GM19099 (cell line): Measurements from ENCODE around the gene WSCD2.

ENCODE experiments used
- POLR2A ChIP-seq: IDR thresholded peaks from 3 replicates; pipeline ENCODE4 v1.6.1; 2011; ENCODE audit warnings: low read depth; ENCODE audit not compliant: insufficient read length; ENCODE audit errors: extremely low read depth

Gene WSCD2

DNA sequence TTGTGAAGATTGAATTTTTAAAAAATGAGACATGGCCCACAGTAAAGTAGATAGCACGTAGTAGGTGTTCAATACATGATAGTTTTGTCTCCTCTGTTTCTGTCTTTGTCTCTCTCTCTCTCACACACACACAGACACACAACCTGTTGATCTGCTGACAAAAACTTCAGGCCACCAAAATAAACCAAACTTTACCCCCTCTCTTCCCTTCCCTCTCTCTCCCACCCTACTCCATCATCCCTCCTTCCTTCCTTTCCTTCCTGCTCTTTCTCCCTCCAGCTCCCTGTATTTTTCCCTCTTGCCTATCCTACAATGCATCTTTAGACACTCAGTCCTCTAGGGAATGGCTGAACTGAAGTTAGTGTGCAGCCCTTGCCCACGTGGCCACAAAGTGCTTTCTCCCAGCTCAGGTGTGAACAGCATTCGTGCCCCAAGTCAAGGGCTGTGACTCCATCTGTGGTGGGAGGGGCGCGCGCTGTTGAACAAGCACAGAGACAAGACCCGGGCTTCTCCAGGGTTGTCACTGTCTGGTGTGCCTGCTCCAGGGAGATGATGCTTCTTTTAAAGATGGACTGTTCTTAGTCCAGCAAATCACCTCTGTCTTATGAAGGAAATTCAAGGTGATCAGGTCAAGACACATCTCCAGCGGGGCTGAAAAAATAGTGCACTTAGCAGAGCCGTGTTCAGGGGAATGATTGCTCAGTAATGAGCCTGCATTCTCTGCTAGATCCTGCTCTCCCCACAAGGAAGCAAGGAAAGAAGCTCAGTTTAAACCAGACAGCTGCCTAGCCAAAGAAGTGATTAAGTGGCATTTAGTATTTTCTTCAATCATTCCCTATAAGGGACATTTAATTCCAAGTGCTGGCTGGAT lies 75.3 kb downstream of the WSCD2 start:
- TF ChIP-seq POLR2A, result no peak

DNA sequence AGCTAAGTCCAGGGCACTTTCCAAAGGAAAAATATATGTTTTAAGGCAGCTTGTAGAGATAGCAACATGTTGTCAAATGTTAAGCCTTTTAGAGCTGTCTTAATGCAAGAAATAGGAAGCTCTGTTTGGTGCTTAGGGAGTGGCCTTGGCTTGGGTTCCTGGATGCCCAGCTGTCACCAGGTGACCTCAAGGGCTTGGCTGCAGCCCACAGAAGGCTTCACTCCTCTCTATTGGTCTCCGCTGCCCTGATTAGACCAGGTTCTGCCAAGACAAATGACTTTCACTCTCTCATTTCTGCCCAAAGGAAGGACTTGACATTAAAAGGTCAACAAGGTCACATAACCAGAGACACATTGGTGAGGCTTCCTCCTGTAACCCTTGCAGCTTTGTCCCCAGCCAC lies 76.8 kb downstream of the WSCD2 start:
- no peak for TF ChIP-seq POLR2A

DNA sequence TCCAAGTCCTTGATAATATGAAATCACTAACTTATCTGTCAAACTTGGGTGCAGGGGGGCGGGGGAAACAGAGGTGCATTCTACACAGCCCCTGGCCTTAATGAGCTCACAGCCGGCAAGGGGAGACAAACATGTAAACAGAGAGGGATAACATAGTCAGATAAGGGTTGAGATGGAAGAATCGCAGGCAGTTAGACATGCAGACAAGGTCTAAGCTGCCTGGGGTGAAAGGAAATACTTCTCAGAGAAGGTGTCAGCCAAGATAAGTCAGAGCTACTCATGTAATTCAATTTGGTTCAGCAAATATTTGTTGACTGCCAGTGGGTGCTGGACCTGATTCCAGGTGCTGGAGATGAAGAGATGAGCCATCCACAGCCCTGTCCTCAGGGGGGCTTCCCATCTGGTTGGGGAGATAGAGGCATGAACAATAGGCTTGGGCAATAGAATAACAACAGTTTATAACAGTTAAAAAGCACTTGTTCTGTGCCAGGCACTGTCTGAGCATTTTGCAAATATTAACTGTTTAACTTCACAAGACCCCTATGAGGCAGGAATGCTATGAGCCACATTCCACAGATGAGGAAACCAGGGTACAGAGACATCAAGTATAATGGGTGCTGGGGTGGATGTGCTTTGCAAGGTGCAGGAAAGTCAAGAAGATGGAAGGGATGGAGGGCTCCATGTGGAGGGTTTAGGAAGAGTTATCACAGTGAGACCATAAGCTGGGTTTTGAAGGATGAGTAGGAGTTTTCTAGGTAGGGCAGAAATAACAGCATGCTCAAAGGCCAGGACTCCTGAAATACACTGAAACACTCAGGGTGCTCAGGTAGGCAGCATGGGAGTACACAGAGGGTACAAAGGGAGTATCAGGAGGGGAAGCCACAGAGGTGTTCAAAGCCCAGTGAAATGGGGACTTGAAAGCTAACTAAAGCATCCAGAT lies 79.0 kb downstream of the WSCD2 start:
- TF ChIP-seq POLR2A, result no peak

DNA sequence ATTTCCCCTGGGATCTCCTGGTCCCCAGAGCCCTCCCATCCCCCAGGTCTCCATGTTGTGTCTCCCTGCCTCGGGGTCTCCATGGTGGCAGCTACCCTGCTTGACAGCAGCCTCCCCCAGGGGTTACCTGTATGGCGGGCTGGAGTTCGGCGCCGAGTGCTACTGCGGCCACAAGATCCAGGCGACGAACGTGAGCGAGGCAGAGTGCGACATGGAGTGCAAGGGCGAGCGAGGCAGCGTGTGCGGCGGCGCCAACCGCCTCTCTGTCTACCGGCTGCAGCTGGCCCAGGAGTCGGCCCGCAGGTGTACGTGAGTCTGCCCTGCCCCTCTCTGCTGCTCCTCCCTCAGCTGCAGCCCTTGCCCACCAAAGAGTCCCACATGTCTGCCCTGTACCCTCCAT lies 80.9 kb downstream of the WSCD2 start:
- no peak for TF ChIP-seq POLR2A

DNA sequence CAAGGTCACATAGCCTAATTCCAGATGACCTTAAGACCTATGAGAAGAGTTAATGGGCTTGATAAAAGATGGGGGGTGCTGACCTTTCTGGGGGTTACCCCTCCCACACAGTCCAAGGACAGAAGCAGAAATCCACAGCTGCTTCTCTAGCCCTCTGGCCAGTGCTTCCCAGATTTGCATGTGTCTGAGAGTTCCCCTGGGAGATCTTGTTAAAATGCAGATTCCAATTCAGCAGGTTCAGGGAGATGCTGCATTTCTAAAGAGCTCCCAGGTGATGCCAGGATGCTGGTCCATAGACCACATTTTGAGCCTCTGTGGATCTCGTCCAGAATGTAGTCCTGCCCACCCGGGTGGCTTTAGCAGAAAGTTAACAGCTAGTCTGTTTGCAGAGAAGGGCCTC lies 82.1 kb downstream of the WSCD2 start:
- TF ChIP-seq POLR2A, result no peak

DNA sequence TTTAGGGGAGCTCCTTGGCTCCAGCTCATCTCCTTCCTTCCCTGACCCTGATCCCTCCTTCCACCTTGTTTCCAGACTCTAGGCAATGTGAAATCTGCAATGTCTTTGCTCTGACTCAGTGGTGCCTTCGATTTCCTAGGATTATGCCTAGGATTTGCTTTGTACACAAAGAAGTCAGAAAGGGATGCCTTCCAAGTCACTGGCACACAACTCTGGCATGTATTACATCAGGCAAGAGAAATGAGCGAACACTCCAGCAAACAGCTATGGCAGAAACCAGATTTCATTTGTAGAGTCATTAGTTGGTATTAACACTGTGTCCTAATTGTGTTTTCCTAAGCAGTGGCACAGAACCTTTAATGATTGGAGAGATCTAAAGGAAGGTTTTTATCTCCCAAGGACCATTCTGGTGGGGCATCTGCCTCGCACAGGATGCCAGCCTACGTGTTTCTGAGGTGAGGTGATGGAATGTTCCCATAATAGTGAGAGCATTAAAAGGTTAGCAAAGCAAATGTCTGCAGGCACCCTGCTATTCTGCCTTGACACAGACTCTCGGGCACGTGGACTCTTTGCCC lies 84.9 kb downstream of the WSCD2 start:
- no peak for TF ChIP-seq POLR2A

DNA sequence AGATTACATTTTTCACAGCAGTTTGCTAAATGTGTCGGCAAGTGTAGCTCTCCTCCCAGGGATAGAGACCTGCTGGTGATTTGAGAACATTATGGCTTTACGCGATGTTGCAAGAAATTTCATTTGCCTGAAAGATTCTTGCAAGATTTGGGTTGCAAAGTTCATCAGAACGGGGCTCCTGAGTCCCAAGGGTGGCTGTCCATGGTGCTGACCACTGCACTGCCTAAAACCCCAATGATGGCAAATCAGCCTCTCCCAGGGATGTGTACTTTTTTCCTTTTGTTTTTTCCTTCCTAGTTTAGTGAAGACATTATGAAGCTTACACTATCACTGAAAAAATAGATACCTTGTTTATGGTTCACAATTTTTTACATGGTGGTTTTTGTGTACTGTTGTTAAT lies 85.4 kb downstream of the WSCD2 start:
- TF ChIP-seq POLR2A, result no peak

DNA sequence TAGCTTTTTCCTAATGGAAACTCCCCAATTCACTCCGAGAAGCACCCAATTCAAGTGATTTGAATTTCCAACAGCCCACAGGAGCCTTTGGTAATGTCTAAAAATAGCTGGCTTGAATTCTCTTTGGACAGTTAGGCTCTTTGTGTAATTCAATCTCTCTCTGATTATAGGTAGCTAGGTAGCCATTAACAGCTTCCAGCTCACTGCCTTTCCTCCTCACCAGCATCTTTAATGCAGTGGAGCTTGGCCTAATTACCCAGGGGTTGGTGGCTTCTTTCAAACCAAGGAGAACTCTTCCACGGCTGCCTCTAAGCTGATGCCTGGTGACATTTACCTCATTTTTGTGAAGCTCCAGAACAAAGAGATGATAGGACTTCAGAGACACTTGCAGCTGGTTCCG lies 86.4 kb downstream of the WSCD2 start:
- no peak for TF ChIP-seq POLR2A

DNA sequence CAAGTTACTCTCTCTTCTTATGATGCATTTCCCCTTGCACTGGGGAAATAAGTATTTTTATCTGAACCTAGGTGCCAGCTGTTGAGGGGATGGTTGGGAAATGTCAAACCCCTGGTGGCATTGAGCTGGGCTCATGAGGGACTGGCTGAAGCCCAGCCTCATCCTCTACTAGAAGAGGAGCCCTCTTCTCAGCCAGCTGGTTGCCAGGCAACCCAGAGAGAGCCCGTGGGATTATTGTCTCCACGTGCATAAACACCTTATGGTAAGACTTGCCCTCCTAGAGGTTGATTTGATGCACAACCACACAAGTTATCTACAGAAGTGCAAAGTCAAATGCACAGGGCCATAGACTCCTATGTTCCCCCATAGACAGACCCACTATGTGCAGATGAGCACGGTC lies 89.8 kb downstream of the WSCD2 start:
- TF ChIP-seq POLR2A, result no peak

DNA sequence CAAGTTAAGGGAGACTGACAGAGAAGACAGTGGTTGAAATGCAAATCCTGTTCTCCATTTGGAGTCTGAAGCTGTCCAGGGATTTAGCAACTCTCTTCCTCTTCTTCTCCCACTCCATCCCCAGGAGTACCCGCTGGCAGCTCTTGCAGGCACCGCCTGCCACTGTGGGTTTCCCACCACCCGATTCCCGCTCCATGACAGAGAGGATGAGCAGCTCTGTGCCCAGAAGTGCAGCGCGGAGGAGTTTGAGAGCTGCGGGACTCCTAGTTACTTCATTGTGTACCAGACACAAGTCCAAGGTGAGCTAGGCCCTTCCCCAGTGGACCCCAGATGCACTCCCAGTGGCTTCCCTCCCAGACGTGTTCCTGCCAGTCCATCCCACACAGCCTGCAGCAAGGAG lies 97.8 kb downstream of the WSCD2 start:
- no peak for TF ChIP-seq POLR2A

DNA sequence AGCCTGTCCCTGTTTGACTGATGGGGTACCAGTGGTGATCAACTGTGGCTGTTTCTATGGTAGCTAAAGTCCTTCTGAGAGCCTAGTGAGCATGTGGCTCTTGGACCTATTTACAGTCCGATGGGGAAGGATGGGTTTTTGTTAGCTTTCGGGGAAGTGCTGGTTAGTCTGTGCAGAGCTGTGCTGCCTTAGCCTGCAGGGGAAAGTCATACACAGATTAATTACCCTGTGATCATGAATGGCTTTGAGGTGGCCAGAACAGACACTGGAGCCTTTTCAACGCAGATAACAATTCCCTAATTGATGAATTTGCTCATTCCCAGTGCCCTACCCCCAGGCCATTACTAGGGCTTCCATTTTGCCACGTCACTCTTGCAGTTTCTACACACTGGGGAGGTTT lies 99.7 kb downstream of the WSCD2 start:
- no peak for TF ChIP-seq POLR2A

DNA sequence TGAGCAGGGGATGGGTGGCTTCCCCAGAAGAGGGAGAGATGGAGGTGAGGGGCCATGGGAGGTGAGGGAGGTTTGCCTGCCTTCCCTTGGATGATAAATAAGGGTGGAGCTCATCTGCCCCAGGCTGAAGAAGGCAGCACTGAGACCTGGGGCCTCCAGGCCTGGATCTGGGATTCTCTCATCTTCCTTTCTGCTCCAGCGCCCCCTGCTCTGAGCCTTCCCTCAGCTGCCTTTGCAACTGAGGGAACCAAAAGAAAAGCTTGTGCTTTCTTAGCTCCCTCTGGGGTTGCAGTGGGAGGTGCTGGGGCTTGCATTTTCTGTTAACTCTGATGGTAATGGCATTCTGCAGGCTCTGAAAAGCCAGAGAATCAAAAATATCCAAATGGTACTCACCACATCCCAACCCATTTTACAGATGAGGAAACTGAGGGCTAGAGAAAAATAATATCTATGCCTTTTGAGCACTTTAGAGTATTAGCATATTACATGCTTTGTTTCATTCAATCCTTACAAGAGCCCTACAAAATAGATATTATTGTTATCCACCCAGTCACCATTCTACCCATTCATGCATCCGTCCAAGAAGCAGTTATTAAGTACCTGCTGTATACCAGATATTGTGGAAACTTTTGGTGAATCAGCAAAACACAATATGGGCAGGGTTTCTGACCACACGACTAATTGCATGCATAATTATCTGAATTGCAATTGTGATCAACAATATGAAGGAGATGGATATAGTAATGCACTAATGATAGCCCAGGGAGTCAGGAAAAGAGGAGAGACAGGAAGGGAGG lies 102.2 kb downstream of the WSCD2 start:
- no peak for TF ChIP-seq POLR2A

DNA sequence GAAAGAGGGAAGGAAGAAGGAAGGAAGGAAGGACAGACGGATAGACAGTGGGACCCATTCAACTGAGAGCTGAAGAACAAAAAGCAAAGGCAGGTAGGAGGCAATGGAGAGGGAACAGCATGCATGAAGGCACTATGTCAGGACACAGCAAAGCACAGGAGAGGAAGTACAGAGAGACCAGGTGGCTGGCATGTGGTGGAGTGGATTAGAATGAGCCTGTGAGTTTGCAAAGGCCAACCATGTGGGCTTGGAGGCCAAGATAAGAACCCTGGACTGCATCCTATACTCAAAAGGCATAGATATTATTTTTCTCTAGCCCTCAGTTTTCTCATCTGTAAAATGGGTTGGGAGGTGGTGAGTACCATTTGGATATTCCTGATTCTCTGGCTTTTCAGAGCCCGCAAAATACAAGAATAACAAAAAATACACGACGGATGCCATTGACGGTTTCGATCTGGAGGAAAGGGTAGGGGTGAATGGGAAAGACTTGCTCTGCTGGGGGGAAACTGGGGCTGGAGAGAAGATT lies 102.9 kb downstream of the WSCD2 start:
- TF ChIP-seq POLR2A, result no peak

DNA sequence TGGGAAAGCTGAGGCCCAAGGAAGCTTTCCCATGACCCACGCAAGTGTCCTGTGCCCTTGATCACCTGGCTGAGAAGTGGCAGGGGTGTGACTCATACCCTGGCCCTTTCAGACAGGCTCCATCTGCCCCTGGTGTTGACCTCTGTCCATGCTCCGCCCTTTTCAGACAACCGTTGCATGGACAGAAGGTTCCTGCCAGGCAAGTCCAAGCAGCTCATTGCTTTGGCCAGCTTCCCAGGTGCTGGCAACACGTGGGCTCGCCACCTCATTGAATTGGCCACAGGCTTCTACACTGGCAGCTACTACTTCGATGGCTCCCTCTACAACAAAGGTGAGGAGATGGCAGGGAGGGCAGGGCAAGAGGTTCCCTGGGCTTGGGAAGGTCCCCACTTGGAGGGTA lies 103.5 kb downstream of the WSCD2 start:
- no peak for TF ChIP-seq POLR2A
